GM11168 (cell line): ENCODE data around the gene PYHIN1.

Source experiments
- in situ Hi-C: fragments of 300-500 bp; cut with MboI; formaldehyde crosslinking; loops from one replicate; pipeline ENCODE4 v1.12.0; 2022; ENCODE audit warnings: low sequenced_read_pairs; ENCODE audit not compliant: unreplicated experiment

The PYHIN1 gene

DNA sequence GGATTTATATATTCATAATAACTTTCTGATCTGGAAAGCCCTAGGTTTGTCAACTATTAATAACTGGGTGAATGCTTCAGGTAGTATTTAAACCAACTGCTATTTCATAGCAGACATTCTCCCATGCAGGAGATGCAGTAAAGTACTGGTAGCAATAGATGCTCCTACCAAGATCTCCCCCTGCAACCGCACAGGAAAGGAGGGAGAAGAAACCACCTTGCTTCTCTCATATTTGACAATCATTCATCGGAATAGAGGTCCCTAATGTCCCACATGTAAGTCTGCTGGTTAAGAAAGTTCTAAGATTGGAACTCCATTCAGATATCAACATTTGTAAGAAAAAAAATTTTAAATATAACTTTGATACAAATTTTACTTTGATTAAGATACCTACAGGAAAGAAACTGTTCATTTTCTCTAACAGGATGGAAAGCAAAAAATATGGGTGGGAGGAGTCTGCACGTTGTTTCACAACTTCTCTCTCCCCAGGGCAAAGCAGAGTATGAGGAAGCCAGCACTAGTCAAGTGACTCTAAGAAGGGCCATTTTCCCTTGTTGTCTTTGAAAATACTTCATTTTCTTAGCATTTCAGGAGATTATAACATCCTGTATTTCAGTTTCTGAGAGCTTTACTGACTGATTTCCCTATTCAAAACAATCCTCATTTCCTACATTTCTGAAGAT, at the start of gene PYHIN1:
Gene PYHIN1 (plus strand): TSS at position 498 of the 683 bp plus-strand sequence. CDS start 5,359 bp downstream, outside the sequence.
- in situ Hi-C loops: no loop called here

DNA sequence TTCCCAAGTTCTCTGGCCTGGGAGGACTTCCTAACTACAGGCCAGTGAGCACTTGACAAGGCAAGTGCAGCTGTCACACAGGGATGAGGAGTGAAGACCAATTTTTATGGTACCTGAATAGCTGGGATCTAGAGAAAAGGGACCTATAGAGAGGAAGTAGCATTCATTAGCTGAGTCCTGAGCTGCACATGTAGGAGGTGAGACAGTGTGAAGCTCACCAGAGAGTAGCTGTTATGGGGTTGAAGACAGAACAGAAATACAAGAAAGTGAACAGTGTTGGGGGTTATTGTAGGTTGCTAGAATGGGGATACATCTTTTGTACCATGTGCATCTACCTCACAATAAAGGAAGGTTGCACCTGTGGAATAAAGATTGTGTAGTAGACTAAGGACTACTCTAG, 37.7 kb upstream of the PYHIN1 start:
- in situ Hi-C loops: no loop called here

DNA sequence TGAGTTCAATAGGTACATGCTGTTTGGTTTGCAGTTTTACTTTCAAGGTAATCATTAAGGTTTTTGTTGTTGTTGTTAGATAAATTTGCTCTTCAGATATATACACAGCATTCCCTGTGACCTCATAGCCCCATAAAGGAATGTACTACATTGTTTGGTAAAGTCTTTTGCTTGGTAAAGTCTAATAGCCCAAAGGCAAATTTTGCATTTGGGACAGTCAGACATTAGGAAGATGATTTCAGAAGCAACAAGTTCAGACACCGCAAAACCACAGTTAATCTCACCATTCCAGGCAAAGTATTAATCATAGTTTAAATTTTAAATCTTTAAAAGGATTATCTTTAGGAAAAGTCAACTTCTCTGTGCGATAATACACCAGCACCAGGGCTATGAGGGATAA, 32.6 kb upstream of the PYHIN1 start:
- in situ Hi-C loops: no loop called here

DNA sequence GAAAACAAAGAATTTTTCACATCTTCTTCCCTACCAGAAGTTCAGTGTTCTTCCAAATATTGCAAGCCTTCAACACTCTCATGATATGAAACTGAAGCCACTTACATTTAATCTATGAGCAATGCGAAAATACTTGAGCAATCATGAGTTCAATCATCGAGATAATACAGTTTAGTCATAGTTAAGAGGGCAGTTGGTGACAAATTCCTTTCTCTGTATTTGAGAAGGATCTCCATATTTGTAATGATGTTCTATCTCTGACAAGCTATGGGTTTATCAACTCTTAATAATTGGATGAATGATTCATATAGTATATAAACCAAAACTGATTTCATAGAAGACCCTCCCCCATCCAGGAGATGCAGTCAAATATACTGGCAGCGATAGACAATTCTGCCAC, 29.7 kb upstream of the PYHIN1 start:
- in situ Hi-C loops: no loop called here

DNA sequence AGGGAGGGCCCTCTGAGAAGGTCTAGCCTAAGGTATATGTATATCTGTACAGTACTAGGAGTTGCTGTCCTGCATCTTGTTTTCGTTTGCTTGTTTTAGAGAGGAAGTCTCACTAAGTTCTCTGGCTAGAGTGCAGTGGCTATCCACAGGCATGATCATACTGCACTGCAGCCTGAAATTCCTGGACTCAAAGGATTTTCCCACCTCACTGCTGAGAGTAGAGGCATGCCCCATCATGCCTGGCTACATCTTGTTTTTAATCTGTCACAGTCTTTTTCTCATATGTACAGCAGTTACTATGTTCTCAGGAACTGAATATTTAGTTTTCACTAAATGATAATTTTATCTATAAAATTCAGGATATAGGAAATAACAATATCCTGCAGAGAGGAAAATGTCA, 15.3 kb upstream of the PYHIN1 start:
- in situ Hi-C loops: no loop called here

DNA sequence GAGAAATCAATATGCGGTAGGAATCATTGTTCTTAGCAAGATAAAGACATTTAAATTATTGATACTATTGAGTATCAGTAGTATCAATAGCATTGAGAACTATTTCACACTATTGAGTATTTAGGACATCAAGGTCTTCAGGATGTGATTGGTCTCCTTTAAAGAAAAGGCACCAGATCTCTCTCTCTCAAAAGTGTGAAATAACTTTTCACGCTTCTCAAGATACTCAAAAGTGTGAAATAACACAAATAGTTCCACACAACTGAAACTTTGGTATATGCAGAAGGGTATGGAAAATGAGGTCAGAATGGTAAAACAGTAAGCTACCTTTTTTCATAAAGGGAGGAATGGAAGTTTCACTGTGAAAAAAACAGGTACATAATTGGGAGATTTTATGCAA, 6.7 kb upstream of the PYHIN1 start:
- in situ Hi-C loops: no loop called here

DNA sequence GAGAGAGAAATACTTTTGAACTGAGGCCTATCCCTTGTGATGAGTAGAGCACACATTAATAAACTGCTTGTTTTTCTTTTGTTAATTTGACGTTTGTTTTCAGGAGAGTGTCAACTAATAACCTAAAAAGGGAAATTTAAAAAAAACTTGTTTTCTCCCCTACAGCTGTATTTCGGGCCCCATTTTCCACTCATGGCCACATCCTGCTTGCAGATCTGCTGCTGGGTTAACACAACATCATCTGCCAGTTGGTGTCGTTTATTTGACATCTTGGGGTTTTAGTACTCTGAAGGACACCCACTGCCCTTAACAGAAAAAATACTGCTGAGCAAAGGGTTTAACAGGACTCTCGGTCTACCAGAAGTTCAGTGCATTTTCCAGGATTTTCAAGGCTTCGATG, 848 bp upstream of the PYHIN1 start:
- in situ Hi-C loops: no loop called here

DNA sequence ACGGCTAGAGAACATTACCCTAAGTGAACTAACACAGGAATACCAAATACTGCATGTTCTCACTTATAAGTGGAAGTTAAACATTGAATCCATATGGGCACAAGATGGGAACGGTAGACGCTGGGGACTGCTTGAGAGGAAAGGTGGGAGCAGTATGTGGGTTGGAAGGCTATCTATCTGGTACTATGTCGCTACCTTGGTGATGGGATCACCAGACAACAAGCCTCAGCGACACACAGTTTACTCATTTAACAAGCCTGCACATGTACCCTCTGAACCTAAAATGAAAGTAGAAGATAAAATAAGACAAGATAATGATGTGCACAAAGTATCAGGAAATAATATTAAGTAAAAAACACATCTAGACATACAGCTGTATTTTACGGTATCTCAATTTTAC, 819 bp downstream of the PYHIN1 start:
- in situ Hi-C loops: no loop called here

DNA sequence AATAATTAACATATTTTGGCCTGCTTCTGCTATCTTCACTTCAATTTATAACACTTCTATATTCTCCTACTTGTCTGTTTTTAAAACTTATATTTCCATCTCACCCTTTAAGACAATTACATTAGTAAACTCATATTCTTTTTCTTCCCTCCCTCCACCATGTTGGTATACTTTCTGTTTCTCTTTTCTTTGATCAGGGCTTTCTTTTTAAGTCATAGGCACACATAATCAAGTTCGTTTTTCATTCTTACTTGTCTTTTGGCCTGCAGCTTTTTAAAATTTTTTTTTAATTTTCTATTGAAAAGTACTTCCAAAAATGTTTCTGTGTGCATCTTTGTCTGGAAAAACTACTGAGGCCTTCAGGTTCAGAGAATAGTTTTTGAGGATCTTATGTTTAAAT, 2.3 kb downstream of the PYHIN1 start:
- in situ Hi-C loops: no loop called here

DNA sequence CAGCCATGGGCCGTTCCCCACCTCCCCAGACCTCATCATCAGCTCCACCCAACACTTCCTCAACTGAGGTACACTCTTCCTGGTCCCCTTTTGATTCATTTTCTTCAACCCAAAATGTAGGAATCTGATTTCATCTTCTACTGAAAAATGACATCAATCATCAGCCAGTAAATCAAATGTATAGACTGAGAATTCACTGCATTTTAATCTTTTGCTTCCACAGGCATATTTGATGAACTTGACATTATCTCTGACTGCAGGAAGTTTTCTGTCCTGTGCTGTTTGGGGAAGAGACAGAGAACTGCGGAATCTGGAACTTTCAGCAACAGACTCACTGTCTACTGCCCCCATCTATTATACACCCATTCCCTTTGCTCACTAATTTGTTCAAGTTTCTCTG, 7.8 kb downstream of the PYHIN1 start:
- in situ Hi-C loops: no loop called here

DNA sequence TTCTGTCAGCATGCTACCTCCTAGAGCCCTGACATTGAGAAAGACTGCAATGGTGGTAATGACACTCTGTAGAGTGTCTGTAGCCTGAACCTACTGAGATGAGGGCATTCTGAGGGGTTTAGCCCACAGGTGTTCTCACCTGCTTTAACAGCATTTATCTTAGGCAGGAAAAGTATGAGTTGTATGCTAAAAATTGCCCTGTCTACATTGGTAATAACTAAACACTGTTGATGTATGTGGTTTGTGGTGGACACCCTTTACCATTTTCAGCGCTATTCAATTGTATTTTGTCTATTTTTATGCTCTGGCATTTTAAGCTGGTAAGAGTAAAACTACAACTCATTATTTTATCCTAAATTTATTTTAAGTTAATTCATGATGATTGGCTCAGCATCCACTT, 10.0 kb downstream of the PYHIN1 start:
- in situ Hi-C loops: no loop called here

DNA sequence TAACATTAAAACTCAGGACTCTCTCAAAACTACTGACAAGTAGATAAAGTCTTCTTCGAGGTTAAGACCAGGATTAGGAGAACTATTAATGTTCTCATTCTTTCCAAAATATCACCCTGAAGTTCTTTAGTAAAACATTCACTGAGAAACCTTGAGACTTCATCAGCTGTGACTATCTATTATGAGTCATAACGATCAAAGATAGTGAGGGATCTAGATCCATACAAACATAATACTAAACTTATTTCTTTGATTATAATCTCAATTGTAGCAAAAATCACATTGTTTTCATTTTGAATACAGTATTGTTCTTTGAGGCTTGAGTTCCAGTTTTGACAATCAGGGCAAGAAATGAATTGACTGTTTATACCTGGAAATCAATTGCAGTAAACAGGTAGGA, 11.1 kb downstream of the PYHIN1 start:
- in situ Hi-C loops: no loop called here

DNA sequence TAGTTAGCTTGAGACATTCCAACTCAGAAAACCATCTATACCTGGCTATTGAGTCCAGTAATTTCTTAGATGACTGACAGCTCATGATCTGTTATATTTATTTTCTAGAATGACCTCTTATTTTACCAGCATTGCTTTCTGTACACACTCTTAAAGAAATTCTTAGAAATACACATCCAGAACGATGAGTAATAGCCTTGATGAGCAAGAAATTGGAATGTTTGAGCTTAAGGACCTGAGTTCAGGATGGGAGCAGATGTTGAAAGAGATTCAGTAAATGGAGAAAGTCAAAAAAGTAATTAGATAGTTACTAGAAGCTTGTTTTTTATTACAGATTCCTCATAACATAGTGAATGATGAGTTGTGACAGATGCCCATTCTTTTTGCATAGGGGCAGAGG, 11.7 kb downstream of the PYHIN1 start:
- in situ Hi-C loops: no loop called here

DNA sequence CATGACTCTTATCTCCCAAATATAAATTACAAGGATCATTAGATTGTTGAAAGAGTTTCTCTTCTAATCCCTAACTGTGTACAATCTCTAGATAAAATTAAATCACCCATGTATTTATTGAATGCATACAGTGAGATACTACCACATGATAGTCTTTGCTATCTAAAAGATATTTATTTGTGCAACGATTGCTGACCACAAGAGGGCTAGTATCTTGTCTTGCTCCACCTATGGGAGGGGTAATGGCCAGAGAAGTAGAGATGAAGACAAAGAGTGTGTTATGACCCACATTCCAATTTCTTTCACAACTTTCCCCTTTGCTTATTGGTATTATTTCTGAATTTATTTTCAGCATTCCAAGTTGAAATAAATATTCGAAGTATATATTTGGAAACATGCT, 13.7 kb downstream of the PYHIN1 start:
- in situ Hi-C loops: no loop called here

DNA sequence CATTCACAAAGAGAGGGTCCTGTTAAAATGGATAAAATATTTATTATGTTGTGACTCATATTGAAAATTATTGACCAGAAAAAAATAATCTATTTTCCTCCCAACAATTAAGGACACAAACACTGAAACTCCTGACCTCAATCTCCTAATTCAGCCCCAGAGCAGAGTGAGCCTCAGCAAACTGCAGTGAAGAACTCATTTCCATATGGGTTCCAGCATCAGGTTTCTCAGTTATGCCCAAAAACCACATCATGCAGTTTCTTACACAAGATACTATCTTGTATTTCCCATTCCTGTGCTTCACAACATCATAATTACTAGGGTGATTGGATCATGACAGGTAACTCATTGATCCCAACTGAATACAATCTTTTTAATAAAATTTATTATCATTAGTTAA, 15.4 kb downstream of the PYHIN1 start:
- in situ Hi-C loops: no loop called here

DNA sequence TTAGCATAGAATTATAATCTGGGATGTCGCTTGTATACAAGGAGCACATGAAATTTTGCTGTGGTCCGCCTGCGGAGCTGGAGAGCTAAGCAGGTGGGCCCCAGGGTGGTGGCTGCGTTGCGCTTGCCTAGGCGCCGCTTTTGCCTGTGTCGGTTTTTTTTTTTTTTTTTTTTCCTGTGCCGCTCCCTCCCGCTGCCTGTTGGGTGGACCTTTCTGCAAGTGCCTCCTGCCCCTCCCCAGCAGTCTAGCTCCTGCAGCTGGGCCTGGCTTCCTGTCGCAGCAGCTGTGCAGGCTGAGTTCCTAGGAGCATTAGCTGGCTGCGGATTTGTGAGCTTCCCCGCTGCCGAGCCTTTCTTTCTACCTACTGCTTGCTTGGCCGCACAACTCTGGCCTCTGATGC, 20.6 kb downstream of the PYHIN1 start:
- in situ Hi-C loops: no loop called here

DNA sequence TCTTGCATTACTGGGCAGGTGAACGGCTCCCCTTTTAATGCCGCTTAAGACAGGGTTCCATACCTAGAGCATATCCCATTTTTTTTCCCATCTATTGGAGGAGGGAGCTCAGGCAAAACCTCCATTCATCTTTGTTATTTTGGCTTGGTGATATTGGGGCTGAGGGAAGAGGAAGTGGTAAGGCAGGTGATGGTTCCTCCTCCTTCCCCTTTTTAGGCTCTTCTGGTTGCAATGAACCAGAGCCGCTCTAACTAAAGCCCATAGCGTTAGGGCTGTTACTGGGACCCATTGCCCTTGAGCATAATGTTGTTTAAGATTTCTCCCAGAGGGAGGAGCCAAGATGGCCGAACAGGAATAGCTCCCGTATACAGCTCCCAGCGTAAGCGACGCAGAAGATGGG, 21.1 kb downstream of the PYHIN1 start:
- in situ Hi-C loops: no loop called here

DNA sequence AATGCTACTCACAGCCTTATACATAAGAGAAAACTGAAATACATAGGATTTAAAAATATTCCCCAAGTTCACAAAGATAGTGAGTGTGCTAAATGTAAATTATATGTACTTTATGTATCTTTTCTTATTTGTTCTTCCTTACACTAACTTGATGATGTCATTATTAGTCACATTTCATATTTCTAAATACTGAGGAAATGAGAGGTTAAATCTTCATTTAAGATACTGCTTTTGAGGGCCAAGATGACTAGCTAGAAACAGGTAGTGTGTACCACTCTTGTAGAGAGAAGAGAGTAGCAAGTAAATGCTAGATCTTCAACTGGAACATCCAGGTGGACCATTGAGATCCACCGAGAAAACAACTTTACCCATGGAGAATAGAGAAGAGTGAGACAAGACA, 29.8 kb downstream of the PYHIN1 start:
- in situ Hi-C loops: no loop called here

DNA sequence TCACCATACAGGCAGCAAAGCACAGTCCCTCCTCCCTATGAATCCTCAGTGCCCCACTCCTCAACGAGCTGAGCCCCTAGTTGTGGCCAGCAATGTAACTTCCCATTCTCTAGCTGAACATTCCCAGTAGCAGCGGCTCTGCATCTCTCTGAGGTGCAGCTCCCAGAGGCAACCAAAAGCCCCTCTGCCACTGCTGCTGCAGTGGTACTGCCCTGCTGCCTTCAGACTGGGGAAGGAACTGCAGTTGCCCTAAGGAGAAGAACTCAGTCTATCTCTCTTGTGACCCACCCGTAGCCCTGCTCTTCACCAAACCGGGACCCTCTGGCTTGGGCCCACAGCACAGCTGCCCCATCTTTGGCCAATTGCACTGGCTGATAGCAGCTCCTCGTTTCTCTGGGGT, 31.6 kb downstream of the PYHIN1 start:
- in situ Hi-C loops: no loop called here

DNA sequence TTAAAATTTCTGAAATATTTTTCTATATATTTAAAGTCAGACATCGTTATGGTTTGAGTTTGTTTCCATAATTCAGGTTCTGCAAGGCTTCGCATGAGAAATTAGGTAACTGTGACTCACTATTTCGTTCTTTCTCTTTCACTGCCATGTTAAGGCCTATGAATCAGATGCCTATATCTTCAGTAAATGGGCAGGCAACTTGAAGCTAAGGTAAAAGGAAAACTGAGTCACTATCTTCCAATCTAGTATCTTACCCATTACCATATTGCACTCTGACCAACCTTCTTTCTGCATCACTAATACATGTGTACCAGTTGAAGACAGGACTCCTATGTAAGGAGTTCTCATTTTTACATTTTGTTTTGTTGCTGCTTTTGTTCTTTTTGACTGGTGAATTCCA, 37.8 kb downstream of the PYHIN1 start:
- in situ Hi-C loops: no loop called here

DNA sequence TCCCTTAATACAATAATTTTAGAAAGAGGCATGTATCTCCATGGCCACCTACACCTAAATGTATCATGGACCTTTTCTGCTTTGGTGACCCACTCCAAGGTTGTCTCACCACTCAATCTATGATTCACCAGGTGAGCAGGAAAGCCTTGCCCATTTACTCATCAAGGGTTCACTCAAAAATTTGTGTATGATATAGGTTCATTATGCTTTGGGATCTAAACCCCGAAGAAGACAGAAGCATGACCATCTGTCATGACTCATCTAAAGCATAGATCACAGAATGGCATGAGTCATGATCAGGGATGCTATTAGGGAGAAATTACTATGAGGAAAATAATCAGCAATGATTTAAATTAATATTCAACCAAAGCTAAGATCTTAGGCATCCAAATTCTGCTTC, 38.5 kb downstream of the PYHIN1 start:
- in situ Hi-C loops: no loop called here

DNA sequence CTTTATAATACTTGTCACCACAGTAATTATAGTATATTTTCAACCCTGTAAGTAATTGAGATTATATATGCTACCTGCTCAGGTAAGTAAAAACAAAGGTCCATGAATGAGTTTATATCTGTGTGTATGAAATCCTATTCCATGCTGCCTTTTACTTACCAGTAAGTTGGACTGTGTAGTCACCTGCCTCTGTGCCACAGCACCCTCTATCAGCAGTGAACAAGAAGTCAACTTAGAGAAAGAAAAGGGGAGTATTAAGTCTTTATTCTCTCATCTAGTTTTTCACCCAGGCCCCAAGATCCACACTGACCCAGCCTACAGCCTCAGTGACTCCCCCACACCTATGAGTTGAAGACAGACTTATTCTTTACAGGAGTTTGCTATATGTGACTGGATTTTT, 41.5 kb downstream of the PYHIN1 start:
- in situ Hi-C loops: no loop called here

DNA sequence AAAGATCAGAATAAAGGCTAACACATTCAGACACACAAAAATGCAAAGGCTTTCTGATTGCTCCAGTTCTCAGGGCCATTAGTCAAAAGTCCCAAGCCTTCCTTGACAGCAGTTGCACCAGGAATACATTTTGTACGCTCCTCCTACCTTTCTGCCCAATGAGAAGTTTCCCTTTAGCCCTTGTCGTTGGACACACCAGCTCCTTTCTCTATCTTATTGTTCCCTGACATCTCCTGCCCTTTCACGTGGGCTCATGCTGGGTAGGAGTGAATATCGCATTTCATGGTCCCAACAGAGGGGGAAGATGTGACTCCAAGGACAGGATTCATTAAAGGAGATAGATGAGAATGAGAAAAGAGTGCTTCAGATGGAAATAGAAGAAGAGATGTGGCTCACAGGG, 44.9 kb downstream of the PYHIN1 start:
- in situ Hi-C loops: no loop called here
